DOHH2 (cell line): ENCODE results near the gene TBL3.
A peak's percentile ranks its signal among the peaks of the same experiment; 100 is the strongest.
"Not testable (repeated sequence)": the region's sequence is repeated elsewhere in the genome, so short reads cannot be mapped to it uniquely, and the experiment has no call there.

Experiments
- H3F3A ChIP-seq: fragments of 200-600 bp; sonication (generic), shearing (Covaris generic); 2 replicates; pipeline ENCODE4 v1.6.0; 2016; ENCODE audit warnings: antibody characterized with exemption, mild to moderate bottlenecking; ENCODE audit not compliant: control insufficient read depth, insufficient read depth
- H3K27ac ChIP-seq: fragments of 200-600 bp; sonication (generic); 2 replicates; pipeline ENCODE4 v1.5.1; 2014; ENCODE audit warnings: low read depth, mild to moderate bottlenecking, low read length, moderate library complexity
- H3K27me3 ChIP-seq: fragments of 200-600 bp; sonication (generic); 2 replicates; pipeline ENCODE4 v1.6.1; 2014; ENCODE audit warnings: mild to moderate bottlenecking, low read length, mixed read lengths; ENCODE audit not compliant: control insufficient read depth
- H3K36me3 ChIP-seq: fragments of 200-600 bp; sonication (generic); 2 replicates; pipeline ENCODE4 v1.6.1; 2014; ENCODE audit warnings: mild to moderate bottlenecking, low read length, moderate library complexity, mixed read lengths; ENCODE audit not compliant: control insufficient read depth
- H3K4me1 ChIP-seq: fragments of 200-600 bp; sonication (generic); 2 replicates; pipeline ENCODE4 v1.6.1; 2014; ENCODE audit warnings: mild to moderate bottlenecking, low read length, mixed read lengths; ENCODE audit not compliant: control insufficient read depth
- H3K4me2 ChIP-seq: fragments of 200-600 bp; sonication (generic); 2 replicates; pipeline ENCODE4 v1.6.0; 2014; ENCODE audit warnings: mild to moderate bottlenecking, low read length, moderate library complexity
- H3K4me3 ChIP-seq: fragments of 200-600 bp; sonication (generic); 2 replicates; pipeline ENCODE4 v1.5.1; 2014; ENCODE audit warnings: mild to moderate bottlenecking, low read length, mixed read lengths
- H3K79me2 ChIP-seq: fragments of 200-600 bp; sonication (generic); 2 replicates; pipeline ENCODE4 v1.6.1; 2014; ENCODE audit warnings: mild to moderate bottlenecking, low read length, mixed read lengths; ENCODE audit not compliant: control insufficient read depth
- H3K9me2 ChIP-seq: fragments of 200-600 bp; sonication (generic); replicated peaks from 2 replicates; pipeline ENCODE4 v1.6.1; 2014; ENCODE audit warnings: mild to moderate bottlenecking, low read length, mixed read lengths; ENCODE audit not compliant: control insufficient read depth
- H3K9me3 ChIP-seq: fragments of 200-600 bp; sonication (generic); 2 replicates; pipeline ENCODE4 v1.6.1; 2014; ENCODE audit warnings: antibody characterized with exemption, low read length, mixed read lengths; ENCODE audit not compliant: control insufficient read depth, insufficient read depth
- H4K20me1 ChIP-seq: fragments of 200-600 bp; sonication (generic); 2 replicates; pipeline ENCODE4 v1.6.0; 2014; ENCODE audit warnings: low read depth, mild to moderate bottlenecking, antibody characterized with exemption, low read length, moderate library complexity; ENCODE audit not compliant: control insufficient read depth, insufficient read depth
- EZH2phosphoT487 ChIP-seq: fragments of 200-600 bp; sonication (generic); IDR thresholded peaks from 2 replicates; pipeline ENCODE4 v1.6.1; 2017; ENCODE audit warnings: borderline replicate concordance, mild to moderate bottlenecking, antibody characterized with exemption, low read length, moderate library complexity, mixed read lengths
- TF ChIP-seq, protein P1 (sequence below): fragments of 200-600 bp; sonication (generic); IDR thresholded peaks from one replicate; pipeline ENCODE4 v1.5.1; 2014; ENCODE audit warnings: antibody characterized with exemption, mild to moderate bottlenecking, low read depth, low read length; ENCODE audit not compliant: poor library complexity, severe bottlenecking

TBL3 gene

GRCh38 chr16:1961651-1962067 lies 10.2 kb upstream of the TBL3 start:
- H3K9me3 ChIP-seq, result no peaks in the 10 kb centered on the region
- no peaks in the 10 kb centered on the region for H3K27me3 ChIP-seq
- peaks cover 41% of the 10 kb centered on the region for H3K4me1 ChIP-seq
- H3K36me3 ChIP-seq, result peaks cover 65% of the 10 kb centered on the region
- peaks cover 10% of the 10 kb centered on the region for H4K20me1 ChIP-seq
- peaks cover 61% of the 10 kb centered on the region for H3K79me2 ChIP-seq
- TF ChIP-seq, protein P1, sequence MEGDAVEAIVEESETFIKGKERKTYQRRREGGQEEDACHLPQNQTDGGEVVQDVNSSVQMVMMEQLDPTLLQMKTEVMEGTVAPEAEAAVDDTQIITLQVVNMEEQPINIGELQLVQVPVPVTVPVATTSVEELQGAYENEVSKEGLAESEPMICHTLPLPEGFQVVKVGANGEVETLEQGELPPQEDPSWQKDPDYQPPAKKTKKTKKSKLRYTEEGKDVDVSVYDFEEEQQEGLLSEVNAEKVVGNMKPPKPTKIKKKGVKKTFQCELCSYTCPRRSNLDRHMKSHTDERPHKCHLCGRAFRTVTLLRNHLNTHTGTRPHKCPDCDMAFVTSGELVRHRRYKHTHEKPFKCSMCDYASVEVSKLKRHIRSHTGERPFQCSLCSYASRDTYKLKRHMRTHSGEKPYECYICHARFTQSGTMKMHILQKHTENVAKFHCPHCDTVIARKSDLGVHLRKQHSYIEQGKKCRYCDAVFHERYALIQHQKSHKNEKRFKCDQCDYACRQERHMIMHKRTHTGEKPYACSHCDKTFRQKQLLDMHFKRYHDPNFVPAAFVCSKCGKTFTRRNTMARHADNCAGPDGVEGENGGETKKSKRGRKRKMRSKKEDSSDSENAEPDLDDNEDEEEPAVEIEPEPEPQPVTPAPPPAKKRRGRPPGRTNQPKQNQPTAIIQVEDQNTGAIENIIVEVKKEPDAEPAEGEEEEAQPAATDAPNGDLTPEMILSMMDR, result no peak
- no peak for TF ChIP-seq EZH2phosphoT487
- no peaks in the 10 kb centered on the region for H3K9me2 ChIP-seq
- H3K4me3 ChIP-seq, result peak overlapping the region; percentile 100
- peak overlapping the region; percentile 62 for H3K27ac ChIP-seq
- H3F3A ChIP-seq, result peaks cover 43% of the 10 kb centered on the region
- peak overlapping the region; percentile 99 for H3K4me2 ChIP-seq

DNA sequence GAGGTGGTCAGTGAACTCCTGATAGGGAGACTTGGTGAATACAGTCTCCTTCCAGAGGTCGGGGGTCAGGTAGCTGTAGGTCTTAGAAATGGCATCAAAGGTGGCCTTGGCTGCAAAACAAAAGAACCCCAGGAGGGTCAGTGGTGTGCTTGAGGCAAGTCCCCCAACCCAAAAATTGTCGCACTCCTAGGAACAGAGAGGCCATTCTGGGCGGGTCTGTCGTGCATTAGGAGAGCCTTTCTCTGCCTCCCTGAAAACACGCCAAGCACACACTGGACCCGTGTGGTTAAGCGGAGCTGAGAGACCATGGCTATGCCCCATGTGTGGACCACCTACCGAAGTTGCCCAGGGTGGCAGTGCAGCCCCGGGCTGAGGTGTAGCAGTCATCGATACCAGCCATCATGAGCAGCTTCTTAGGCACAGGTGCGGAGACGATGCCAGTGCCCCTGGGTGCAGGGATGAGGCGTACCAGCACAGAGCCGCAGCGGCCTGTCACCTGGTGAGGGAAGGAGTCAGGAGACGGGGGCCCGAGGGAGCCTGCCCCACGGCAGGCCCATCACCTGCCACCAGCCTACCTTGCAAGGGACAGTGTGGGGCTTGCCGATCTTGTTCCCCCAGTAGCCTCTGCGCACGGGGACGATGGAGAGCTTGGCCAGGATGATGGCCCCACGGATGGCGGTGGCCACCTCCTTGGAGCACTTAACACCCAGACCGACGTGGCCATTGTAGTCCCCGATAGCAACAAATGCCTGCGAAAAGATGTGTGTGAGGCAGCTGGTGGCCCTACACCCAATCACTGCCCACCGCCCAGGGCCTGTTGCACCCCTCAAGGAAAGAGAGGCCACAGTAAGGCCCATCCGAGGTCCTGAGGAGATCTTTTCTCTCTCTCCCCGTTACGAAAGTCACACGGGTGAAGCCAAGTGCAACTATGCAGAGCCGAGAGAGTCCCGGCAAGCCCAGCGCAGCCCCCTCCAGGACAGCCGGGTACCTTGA lies 9.4 kb upstream of the TBL3 start:
- not testable (repeated sequence) for H4K20me1 ChIP-seq, H3K9me2 ChIP-seq, H3K9me3 ChIP-seq, H3K27me3 ChIP-seq
- Histone ChIP-seq H3K4me1 (peaks cover 41% of the 10 kb centered on the region), H3K4me3 (peak overlapping the region; percentile 100), H3K36me3 (peaks cover 72% of the 10 kb centered on the region), H3F3A (peaks cover 43% of the 10 kb centered on the region), H3K79me2 (peaks cover 68% of the 10 kb centered on the region), H3K4me2 (peak overlapping the region; percentile 99), H3K27ac (peak overlapping the region; percentile 91)

DNA sequence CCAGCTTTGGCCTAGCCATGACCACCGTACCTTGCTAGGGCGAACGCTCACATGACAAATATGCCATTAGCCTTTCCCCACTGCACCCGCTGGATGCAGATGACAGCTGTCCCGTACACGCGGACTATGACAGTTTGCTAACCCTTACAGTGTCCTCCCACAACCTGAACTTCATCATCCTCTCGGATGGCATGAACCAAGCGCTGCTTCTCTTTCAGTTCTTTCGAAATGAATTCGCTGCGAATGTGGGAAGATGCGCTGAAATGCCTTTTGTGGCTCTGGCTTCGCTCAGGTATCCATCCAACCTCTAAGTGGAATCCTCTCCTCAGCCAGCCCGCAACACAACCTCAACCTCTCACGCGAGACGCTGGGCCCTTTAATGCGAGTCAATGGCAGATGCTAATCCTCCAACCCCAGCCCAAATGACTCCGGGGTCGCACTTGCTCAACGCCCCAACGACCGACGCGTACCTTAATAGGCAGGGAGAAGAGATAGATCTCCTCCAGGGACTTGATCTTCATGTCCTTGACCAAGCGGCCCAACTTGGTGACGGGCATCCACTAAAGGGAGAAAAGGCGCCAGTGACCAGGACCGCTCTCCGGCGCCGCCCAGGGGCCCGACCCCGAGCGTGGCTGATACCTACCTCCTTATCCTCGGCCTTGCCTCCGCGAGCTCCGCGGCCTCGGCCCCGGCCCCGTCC lies 7.9 kb upstream of the TBL3 start:
- Histone ChIP-seq H3K79me2 (peaks cover 68% of the 10 kb centered on the region), H3F3A (peaks cover 43% of the 10 kb centered on the region), H3K27me3 (no peaks in the 10 kb centered on the region), H3K4me1 (peaks cover 39% of the 10 kb centered on the region), H3K9me3 (no peaks in the 10 kb centered on the region), H3K36me3 (peaks cover 75% of the 10 kb centered on the region), H3K27ac (peak overlapping the region; percentile 91), H3K9me2 (no peaks in the 10 kb centered on the region), H4K20me1 (peaks cover 10% of the 10 kb centered on the region), H3K4me3 (peak overlapping the region; percentile 100), H3K4me2 (peak overlapping the region; percentile 99)
- TF ChIP-seq, protein P1, result peak; percentile 27
- TF ChIP-seq EZH2phosphoT487, result no peak
